Epithelial cell of esophagus (primary cell): ENCODE data around the gene NUCB1.
"Not testable (repeated sequence)": the region's sequence is repeated elsewhere in the genome, so short reads cannot be mapped to it uniquely, and the experiment has no call there.

Experiments
- DNase-seq: peaks from one replicate; pipeline ENCODE4 v3.0.0; 2010; ENCODE audit warnings: low read depth
- H3K4me3 ChIP-seq: 2 replicates; pipeline ENCODE4 v1.5.1; 2011; ENCODE audit warnings: mild to moderate bottlenecking, low read length, control low read depth
- TF ChIP-seq, protein P1 (sequence below): IDR thresholded peaks from 2 replicates; pipeline ENCODE4 v1.5.1; 2011; ENCODE audit warnings: low read depth, mild to moderate bottlenecking, low read length, control low read depth, inconsistent platforms; ENCODE audit not compliant: insufficient read depth; ENCODE audit errors: missing control alignments

NUCB1 gene

DNA sequence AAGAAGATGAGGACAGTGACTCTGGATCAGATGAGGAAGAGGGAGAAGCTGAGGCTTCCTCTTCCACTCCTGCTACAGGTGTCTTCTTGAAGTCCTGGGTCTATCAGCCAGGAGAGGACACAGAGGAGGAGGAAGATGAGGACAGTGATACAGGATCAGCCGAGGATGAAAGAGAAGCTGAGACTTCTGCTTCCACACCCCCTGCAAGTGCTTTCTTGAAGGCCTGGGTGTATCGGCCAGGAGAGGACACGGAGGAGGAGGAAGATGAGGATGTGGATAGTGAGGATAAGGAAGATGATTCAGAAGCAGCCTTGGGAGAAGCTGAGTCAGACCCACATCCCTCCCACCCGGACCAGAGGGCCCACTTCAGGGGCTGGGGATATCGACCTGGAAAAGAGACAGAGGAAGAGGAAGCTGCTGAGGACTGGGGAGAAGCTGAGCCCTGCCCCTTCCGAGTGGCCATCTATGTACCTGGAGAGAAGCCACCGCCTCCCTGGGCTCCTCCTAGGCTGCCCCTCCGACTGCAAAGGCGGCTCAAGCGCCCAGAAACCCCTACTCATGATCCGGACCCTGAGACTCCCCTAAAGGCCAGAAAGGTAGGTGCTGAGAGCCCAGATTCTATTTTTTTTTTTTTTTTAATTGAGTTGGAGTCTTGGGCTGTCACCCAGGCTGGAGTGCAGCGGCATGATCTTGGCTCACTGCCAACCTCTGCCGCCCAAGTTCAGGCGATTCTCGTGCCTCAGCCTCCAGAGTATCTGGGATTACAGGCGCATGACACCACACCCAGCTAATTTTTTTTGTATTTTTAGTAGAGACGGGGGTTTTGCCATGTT is 25.6 kb upstream of the NUCB1 start:
- peak overlapping the region; percentile 73 for H3K4me3 ChIP-seq
- DNase-seq, result peak; percentile 69
- TF ChIP-seq, protein P1, sequence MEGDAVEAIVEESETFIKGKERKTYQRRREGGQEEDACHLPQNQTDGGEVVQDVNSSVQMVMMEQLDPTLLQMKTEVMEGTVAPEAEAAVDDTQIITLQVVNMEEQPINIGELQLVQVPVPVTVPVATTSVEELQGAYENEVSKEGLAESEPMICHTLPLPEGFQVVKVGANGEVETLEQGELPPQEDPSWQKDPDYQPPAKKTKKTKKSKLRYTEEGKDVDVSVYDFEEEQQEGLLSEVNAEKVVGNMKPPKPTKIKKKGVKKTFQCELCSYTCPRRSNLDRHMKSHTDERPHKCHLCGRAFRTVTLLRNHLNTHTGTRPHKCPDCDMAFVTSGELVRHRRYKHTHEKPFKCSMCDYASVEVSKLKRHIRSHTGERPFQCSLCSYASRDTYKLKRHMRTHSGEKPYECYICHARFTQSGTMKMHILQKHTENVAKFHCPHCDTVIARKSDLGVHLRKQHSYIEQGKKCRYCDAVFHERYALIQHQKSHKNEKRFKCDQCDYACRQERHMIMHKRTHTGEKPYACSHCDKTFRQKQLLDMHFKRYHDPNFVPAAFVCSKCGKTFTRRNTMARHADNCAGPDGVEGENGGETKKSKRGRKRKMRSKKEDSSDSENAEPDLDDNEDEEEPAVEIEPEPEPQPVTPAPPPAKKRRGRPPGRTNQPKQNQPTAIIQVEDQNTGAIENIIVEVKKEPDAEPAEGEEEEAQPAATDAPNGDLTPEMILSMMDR, result no peak

DNA sequence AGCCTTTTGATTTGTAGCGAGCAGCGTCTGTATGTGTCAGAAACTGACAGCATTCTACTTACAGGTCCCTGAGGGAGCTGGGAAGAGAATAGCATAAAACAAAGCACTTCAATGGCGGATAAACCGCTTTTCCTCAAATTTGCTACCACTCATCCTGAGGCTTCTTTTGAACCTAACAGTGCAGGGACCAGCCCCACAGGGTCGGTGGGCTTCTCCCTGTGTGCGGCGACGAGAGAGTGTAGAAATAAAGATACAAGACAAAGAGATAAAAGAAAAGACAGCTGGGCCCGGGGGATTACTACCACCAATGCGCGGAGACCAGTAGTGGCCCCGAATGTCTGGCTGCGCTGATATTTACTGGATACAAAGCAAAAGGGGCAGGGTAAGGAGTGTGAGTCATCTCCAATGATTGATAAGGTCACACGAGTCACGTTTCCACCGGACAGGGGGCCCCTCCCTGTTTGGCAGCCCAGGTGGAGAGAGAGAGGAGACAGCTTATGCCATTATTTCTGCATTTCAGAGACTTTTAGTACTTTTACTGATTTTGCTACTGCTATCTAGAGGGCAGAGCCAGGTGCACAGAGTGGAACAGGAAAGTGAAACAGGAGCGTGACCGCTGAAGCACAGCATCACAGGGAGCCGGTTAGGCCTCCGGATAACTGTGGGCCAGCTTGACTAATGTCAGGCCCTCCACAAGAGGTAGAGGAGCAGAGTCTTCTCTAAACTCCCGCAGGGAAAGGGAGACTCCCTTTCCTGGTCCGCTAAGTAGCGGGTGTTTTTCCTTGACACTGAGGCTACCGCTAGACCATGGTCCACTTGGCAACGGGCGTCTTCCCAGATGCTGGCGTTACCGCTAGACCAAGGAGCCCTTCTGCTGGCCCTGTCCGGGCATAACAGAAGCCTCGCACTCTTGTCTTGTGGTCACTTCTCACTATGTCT is 23.8 kb upstream of the NUCB1 start:
- H3K4me3 ChIP-seq, DNase-seq: not testable (repeated sequence)

DNA sequence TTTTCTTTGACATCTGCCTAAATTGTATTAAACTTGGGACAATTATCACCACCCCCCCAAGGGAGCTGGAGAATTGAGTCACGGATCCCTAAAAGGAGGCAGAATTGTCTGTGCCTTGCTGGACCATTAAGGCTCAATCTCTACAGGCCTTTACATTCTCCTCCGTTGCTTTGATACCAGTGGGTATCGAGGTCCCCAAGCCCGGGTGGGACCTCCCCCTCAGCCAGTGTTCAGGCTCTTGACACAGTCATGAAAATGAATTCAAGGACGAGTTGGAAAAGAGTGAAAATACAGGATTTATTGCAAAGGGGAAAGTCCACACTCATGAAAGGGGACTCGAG is 22.3 kb upstream of the NUCB1 start:
- TF ChIP-seq, protein P1, result no peak
- no peak overlapping the region for H3K4me3 ChIP-seq
- DNase-seq, result no peak

DNA sequence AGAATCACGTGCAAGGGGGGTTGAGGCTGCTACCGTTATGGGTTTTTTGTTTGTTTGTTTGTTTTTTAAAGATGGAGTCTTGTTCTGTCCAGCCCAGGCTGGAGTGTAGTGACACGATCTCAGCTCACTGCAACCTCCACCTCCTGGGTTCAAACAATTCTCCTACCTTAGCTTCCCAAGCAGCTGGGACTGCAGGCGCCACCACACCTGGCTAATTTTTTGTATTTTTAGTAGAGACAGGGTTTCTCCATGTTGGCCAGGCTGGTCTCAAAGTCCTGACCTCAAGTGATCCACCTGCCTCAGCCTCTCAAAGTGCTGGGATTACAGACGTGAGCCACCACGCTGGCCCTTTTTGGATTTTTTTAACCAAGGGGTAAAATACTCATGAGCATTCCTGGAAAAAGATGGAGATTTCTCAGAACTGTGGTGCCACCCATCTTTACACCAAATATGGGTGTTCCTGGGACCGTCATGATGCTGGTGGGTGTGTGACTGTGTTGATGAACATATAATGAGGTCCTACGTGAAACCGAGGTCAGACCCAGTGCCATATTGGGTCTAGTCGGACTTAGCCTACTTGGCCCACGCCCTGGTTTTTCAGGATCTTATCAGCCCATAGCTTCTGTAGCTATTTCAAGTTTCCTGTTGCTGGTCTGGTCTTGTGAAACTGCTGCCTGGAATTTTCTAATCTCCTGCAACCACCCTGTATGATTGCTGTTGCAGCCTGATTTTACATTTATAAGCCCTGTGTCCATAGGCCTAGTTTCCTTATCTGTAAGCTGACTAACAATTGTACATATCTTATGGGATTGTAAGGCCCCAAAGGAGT is 21.7 kb upstream of the NUCB1 start:
- TF ChIP-seq, protein P1, result no peak
- H3K4me3 ChIP-seq, result no peak overlapping the region
- DNase-seq, result no peak

DNA sequence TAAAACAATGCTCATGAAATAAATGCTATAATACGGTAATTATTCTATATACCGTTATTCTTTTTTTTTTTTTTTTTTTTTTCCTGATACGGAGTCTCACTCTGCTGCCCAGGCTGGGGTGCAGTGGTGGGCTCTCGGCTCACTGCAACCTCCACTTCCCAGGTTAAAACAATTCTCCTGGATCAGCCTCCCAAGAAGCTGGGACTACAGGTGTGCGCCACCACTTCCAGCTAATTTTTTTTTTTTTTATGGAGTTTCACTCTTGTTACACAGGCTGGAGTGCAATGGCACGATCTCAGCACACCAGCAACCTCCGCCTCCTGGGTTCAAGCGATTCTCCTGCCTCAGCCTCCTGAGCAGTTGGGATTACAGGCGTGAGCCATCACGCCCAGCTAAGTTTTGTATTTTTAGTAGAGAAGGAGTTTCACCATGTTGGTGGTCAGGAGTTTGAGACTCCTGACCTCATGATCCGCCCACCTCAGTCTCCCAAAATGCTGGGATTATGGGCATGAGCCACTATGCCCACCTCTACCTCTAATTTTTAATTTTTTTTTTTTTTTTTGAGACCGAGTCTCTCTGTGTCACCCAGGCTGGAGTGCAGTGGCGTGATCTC is 21.0 kb upstream of the NUCB1 start:
- TF ChIP-seq, protein P1, result no peak
- no peak overlapping the region for H3K4me3 ChIP-seq
- no peak for DNase-seq

DNA sequence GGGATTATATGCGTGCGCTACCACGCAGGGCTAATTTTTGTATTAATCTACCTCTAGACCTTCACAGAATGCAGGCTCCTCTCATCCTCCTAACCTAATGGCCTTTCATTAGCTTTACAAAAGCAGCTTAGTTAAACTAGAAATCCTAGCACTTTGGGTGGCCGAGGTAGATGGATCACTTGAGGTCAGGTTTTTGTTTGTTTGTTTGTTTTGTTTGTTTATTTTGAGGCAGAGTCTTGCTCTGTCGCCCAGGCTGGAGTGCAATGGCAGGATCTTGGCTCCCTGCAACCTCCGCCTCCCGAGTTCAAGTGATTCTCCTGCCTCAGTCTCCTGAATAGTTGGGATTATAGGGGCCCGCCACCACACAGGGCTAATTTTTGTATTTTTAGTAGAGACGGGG is 20.4 kb upstream of the NUCB1 start:
- H3K4me3 ChIP-seq, DNase-seq: not testable (repeated sequence)

DNA sequence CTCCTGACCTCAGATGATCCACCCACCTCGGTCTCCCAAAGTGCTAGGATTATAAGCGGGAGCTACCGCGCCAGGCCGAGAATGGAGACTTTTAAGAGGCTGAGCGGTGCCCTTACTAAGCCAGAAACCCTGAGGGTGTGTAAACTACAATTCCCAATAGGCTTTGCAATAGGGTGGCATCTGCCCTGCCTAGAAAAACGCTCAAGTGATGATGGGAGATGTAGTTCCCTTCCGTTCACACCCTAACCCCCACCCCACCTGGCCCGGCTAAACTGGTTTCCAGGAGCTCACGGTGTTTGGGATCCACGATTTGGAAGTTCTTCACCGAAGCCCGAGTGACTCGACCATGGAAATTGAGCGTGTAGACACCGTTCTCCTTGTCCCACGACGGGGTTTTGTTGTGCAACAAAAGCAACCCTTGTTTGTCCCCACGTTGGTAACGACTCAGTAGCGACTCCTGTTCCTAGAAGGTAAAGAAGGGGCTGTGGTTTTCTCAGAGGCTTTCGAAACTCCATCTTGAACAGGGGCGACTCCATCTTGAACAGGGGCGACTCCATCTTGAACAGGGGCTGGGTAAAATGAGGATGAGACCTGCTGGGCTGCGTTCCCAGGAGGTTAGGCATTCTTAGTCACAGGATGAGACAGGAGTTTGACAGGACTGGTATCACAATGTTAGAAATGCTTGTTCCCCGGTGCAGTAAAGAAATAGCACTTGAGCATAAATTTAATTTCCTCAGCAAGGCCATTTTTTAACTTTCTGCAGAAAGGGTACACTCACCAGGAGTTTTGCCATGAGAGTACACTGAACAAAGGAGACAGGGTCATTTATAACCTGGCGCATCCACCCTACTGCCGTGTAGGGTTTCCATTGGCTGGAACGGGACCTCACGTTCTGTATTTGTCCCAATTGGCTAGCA is 18.1 kb upstream of the NUCB1 start:
- no peak overlapping the region for H3K4me3 ChIP-seq
- peak; percentile 40 for DNase-seq
- TF ChIP-seq, protein P1, result no peak
